ENCODE results near the gene PDE6B.

GRCh38 chr4:717601-718320 lies 92.4 kb downstream of the PDE6B start:
- no peak for TF ChIP-seq CTCF (IDR thresholded peaks at IDR 0.05; ENCODE audit: poor library complexity, severe bottlenecking)
- no peak for TF ChIP-seq EZH2 (IDR thresholded peaks at IDR 0.05; ENCODE audit: borderline replicate concordance, insufficient read depth, low read length, poor library complexity, severe bottlenecking)
- no peak for TF ChIP-seq SMC3 (conservative IDR thresholded peaks at IDR 0.05; ENCODE audit: poor library complexity)
- no peak for TF ChIP-seq POLR2AphosphoS5 (IDR thresholded peaks at IDR 0.05)
- TF ChIP-seq EP300 (conservative IDR thresholded peaks at IDR 0.05; ENCODE audit: poor library complexity, severe bottlenecking), result no peak
